Kidney epithelial cell (primary cell): ENCODE results near the gene RARB. TPM values are rescaled to one million over a fixed set of nuclear protein-coding genes. Genes with fewer than 3 reads are reported as not detected.

Experiments
- DNase-seq: peaks from one replicate; pipeline ENCODE4 v3.0.0-alpha.2; 2010; ENCODE audit warnings: low read depth
- H3K27me3 ChIP-seq: 2 replicates; pipeline ENCODE4 v1.6.0; 2011; ENCODE audit warnings: low read length; ENCODE audit not compliant: control insufficient read depth, insufficient read depth
- H3K36me3 ChIP-seq: 2 replicates; pipeline ENCODE4 v1.5.1; 2011; ENCODE audit warnings: low read length; ENCODE audit not compliant: control insufficient read depth, insufficient read depth
- H3K4me3 ChIP-seq: 2 replicates; pipeline ENCODE4 v1.5.1; 2011; ENCODE audit warnings: low read depth, mild to moderate bottlenecking, control low read depth, low read length
- total RNA-seq: library from RNA; depleted of rRNA; stranded (reverse); fragments of >200 nt; gene quantifications from 2 replicates; pipeline ENCODE4 v1.2.3, GENCODE V29; 2015
- TF ChIP-seq, protein P1 (sequence below): IDR thresholded peaks from 2 replicates; pipeline ENCODE4 v1.5.1; 2011; ENCODE audit warnings: mild to moderate bottlenecking, moderate library complexity, low read length, control low read depth, inconsistent platforms; ENCODE audit not compliant: insufficient read depth, poor library complexity, severe bottlenecking

Gene RARB
- total RNA-seq, 1 donor from 2014 or later: 3.6 TPM

DNA sequence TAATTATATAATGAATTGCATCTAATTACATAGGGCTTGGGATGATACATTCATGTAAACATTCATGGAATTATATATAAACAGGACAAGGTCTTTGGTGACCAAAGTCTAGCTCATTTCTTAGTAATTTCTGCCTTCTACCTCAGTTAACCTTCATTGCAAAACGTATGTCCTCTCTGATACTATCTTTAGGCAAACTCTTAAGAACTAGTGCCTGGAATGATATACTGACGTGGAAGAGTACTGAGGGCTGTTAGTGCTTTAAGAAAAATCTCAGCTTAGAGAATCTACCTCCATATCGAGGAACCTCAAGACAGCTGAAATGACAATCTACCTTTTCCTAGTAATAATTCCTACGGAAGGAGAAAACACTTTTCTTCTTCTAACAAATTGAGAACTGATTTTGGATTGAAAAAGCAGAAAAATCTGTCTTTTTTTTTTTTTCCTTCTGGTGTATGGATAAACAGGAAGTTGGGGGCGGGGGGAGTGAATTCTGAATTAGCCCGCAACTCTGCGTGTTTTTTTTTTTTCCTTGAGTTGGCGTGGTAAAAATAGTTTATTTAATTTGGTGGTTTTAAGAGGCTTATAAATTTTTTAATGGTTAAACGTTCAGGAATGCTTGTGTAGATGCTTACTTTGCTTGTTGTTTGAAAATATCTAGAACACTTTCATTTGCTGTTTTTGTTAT is 43.2 kb downstream of the RARB start:
- Histone ChIP-seq H3K4me3 (no peak overlapping the region), H3K27me3 (no peaks in the 10 kb centered on the region), H3K36me3 (no peaks in the 10 kb centered on the region)
- DNase-seq: no peak
- TF ChIP-seq, protein P1, sequence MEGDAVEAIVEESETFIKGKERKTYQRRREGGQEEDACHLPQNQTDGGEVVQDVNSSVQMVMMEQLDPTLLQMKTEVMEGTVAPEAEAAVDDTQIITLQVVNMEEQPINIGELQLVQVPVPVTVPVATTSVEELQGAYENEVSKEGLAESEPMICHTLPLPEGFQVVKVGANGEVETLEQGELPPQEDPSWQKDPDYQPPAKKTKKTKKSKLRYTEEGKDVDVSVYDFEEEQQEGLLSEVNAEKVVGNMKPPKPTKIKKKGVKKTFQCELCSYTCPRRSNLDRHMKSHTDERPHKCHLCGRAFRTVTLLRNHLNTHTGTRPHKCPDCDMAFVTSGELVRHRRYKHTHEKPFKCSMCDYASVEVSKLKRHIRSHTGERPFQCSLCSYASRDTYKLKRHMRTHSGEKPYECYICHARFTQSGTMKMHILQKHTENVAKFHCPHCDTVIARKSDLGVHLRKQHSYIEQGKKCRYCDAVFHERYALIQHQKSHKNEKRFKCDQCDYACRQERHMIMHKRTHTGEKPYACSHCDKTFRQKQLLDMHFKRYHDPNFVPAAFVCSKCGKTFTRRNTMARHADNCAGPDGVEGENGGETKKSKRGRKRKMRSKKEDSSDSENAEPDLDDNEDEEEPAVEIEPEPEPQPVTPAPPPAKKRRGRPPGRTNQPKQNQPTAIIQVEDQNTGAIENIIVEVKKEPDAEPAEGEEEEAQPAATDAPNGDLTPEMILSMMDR: no peak

DNA sequence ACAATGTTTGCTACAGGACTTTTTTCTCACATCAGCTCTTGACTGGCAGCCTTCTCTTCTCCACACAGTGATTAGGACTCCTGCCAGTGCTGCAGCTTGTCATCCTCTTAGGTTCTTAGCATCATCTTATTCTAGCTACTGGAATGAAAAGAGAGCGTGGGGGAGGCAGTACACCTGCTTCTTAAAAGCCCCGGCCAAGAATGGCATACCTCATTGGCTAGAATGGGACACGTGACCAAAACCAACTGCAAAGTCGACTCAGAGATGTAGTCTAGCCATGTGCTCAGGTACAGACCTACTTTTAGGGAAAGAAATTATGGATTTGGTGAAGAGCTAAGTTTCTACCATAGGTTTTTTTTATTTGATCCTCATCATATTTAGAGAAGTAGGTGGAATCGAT is 44.1 kb downstream of the RARB start:
- Histone ChIP-seq H3K27me3 (no peaks in the 10 kb centered on the region), H3K36me3 (no peaks in the 10 kb centered on the region), H3K4me3 (no peak overlapping the region)
- TF ChIP-seq, protein P1: no peak
- DNase-seq: no peak

DNA sequence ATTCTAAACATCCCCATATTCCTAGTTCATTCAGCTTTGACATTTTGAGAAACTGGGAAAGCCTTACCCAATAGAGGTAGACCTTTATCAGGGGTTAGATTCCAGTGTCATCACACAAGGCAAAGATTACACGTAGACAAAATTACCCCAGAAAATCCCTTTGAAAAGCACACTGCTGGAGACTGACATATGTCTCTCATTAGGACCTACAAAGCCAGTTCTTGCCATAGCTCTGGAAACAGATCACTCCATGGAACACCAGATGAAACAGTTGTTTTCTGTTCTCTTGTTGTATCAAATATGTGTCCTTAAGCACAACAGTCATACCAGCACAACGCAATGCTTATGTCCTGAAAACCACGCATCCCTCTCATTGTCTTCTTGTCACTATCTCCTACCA is 44.7 kb downstream of the RARB start:
- DNase-seq: no peak
- Histone ChIP-seq H3K4me3 (no peak overlapping the region), H3K36me3 (no peaks in the 10 kb centered on the region), H3K27me3 (no peaks in the 10 kb centered on the region)
- TF ChIP-seq, protein P1: no peak

DNA sequence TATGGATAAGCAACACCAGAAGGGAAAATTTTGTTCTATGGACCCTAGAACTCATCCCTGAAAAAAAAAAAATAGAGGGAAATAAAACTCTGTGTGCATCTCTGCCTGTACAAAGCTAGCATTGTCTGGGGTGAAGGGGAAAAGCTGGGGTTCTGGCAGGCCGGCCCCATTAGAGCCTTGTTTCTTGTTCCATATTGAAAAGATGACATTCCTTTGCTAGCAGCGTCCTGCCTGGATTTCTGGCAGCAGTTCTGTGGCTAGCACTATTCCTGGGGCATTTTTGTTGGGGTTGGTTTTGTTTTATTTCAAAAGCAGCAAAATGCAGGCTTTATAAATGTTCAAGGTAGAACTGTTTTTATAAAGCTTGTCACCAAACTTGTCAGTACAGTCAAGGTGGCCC is 45.2 kb downstream of the RARB start:
- TF ChIP-seq, protein P1: no peak
- Histone ChIP-seq H3K4me3 (no peak overlapping the region), H3K27me3 (no peaks in the 10 kb centered on the region), H3K36me3 (no peaks in the 10 kb centered on the region)
- no peak for DNase-seq

DNA sequence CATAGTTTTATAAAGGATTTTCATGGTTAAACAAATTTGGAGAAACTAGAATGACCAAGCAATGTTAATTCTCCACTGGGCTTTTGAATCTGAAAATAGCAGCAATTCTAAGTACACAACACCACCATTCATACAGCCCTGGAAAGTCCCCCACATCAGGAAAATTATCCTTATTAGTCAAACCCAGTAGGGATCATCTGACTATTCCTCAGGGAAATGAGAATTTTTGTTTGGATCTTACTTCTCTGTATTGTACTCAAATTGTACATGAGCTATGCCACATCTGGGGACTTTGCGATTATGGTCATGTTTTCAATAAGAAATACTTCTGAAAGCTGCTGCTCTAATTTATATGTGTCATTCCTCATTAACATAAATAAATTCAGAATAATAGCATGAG is 46.0 kb downstream of the RARB start:
- no peak overlapping the region for H3K4me3 ChIP-seq
- no peaks in the 10 kb centered on the region for H3K27me3 ChIP-seq
- TF ChIP-seq, protein P1: no peak
- H3K36me3 ChIP-seq: no peaks in the 10 kb centered on the region
- no peak for DNase-seq

DNA sequence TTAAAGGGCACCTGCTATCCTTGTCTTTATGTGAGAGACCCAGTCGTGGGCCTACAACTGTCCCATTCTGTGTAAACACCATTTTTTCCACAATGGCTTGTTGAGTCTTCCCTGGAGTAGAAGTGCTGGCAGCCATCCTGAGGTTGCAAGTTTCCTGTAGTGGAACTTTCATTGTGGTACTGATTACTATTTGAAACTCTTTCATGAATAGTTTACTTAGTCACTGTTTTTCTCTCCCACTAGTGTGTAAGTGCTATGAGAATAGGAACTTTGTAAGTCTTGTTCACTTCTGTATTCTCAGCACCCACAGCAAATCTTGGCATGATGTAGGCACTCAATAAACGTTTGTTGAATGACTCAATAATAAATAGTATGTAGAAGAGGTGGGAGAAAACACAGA is 48.6 kb downstream of the RARB start:
- H3K36me3 ChIP-seq: no peaks in the 10 kb centered on the region
- DNase-seq: no peak
- H3K27me3 ChIP-seq: no peaks in the 10 kb centered on the region
- TF ChIP-seq, protein P1: no peak
- H3K4me3 ChIP-seq: no peak overlapping the region
